HG03575 (cell line): ENCODE data around the gene NOC2L.

Experiments
- ATAC-seq: cut with Tn5 transposase; IDR thresholded peaks from one replicate; pipeline ENCODE4 v1.9.1; 2021; ENCODE audit not compliant: unreplicated experiment, insufficient number of reproducible peaks, low FRiP score; ENCODE audit errors: extremely low read depth

NOC2L gene

GRCh38 chr1:923991-924655, 34.9 kb downstream of the NOC2L start:
- no peak for ATAC-seq

GRCh38 chr1:923131-923990, 35.7 kb downstream of the NOC2L start, which contains the start of gene SAMD11:
SAMD11 (plus strand) TSS chr1:923923; CDS start chr1:924432, 509 bp downstream.
- no peak for ATAC-seq

GRCh38 chr1:921011-921837, 37.8 kb downstream of the NOC2L start:
- ATAC-seq, result no peak

GRCh38 chr1:920521-920920, 38.5 kb downstream of the NOC2L start:
- no peak for ATAC-seq

- no peak for ATAC-seq
Measured at GRCh38 chr1:920010-920409, 39.0 kb downstream of the NOC2L start.

GRCh38 chr1:919271-919872, 39.7 kb downstream of the NOC2L start:
- ATAC-seq, result no peak

- no peak for ATAC-seq
Measured at GRCh38 chr1:918843-919242, 40.2 kb downstream of the NOC2L start.

GRCh38 chr1:918353-918752, 40.7 kb downstream of the NOC2L start:
- no peak for ATAC-seq

GRCh38 chr1:917466-918091, 41.5 kb downstream of the NOC2L start:
- no peak for ATAC-seq

- no peak for ATAC-seq
Measured at GRCh38 chr1:917076-917459, 42.0 kb downstream of the NOC2L start.

GRCh38 chr1:916173-917075, 42.6 kb downstream of the NOC2L start:
- ATAC-seq, result no peak

GRCh38 chr1:915295-916172, 43.5 kb downstream of the NOC2L start:
- ATAC-seq, result no peak

GRCh38 chr1:914891-915280, 44.2 kb downstream of the NOC2L start:
- ATAC-seq, result no peak

- ATAC-seq, result no peak
Measured at GRCh38 chr1:914131-914890, 44.7 kb downstream of the NOC2L start.

GRCh38 chr1:913491-914130, 45.4 kb downstream of the NOC2L start:
- ATAC-seq, result no peak

GRCh38 chr1:912740-913301, 46.2 kb downstream of the NOC2L start:
- ATAC-seq, result no peak
